Large intestine (tissue), 3 donors: Measurements from ENCODE around the gene CRAT. TPM values are rescaled to one million over a fixed set of nuclear protein-coding genes. Genes with fewer than 3 reads are reported as not detected.

ENCODE experiments used
- DNase-seq, 2 donors: peaks; one replicate each; pipeline versions ENCODE4 v3.0.0 to v3.0.0-alpha.2; 2013
- H3K27ac ChIP-seq: one replicate; pipeline ENCODE4 v1.5.1; 2013; ENCODE audit warnings: low read length
- H3K27me3 ChIP-seq: 2 replicates; pipeline ENCODE4 v1.6.1; 2013; ENCODE audit warnings: low read length; ENCODE audit not compliant: control insufficient read depth, insufficient read depth
- H3K36me3 ChIP-seq: 2 replicates; pipeline ENCODE4 v1.6.1; 2013; ENCODE audit warnings: low read length; ENCODE audit not compliant: control insufficient read depth, insufficient read depth
- H3K4me1 ChIP-seq: one replicate; pipeline ENCODE4 v1.6.1; 2013; ENCODE audit warnings: low read length; ENCODE audit not compliant: control insufficient read depth, insufficient read depth
- H3K4me3 ChIP-seq: one replicate; pipeline ENCODE4 v1.5.1; 2013; ENCODE audit warnings: low read length
- H3K9me3 ChIP-seq: one replicate; pipeline ENCODE4 v1.6.1; 2013; ENCODE audit warnings: mild to moderate bottlenecking, low read depth, low read length, moderate library complexity; ENCODE audit not compliant: control insufficient read depth
- WGBS: methylation state at CpG from one replicate; pipeline ENCODE4 v1.1.5; 2013; ENCODE audit warnings: low lambda C conversion rate; ENCODE audit not compliant: insufficient coverage; 5-methylcytosine and 5-hydroxymethylcytosine counted together
- polyA plus RNA-seq: library from polyadenylated mRNA; unstranded; fragments of 120-200 nt; gene quantifications from one replicate; pipeline ENCODE4 v1.2.1, GENCODE V29; 2013

Gene CRAT
- polyA plus RNA-seq, 1 donor, result 84.3 TPM

GRCh38 chr9:129084087-129084486, 26.5 kb downstream of the CRAT start:
- Histone ChIP-seq H3K27me3 (no peaks in the 10 kb centered on the region), H3K36me3 (peaks cover 38% of the 10 kb centered on the region), H3K27ac (no peak overlapping the region), H3K4me1 (peaks cover 25% of the 10 kb centered on the region), H3K9me3 (no peaks in the 10 kb centered on the region), H3K4me3 (no peak overlapping the region)
- no CpG with 5 or more reads among the region's 7 CpGs for WGBS
- no peak for DNase-seq

GRCh38 chr9:129081388-129081904, 29.1 kb downstream of the CRAT start:
- H3K9me3 ChIP-seq, result no peaks in the 10 kb centered on the region
- no peaks in the 10 kb centered on the region for H3K27me3 ChIP-seq
- H3K4me1 ChIP-seq, result peaks cover 44% of the 10 kb centered on the region
- WGBS, result no CpG with 5 or more reads among the region's 30 CpGs
- DNase-seq, result peak in 1 of 2 donors; percentile 73
- H3K36me3 ChIP-seq, result peaks cover 18% of the 10 kb centered on the region
- peak overlapping the region; percentile 83 for H3K4me3 ChIP-seq
- peak overlapping the region; percentile 90 for H3K27ac ChIP-seq

GRCh38 chr9:129080601-129081387, 29.8 kb downstream of the CRAT start, which contains the start of gene DOLPP1:
DOLPP1 (plus strand) TSS chr9:129081111; CDS start chr9:129081132, 21 bp downstream.
- Histone ChIP-seq H3K4me1 (peaks cover 49% of the 10 kb centered on the region), H3K4me3 (peak within 1 kb of the TSS; percentile 83), H3K27ac (peak within 1 kb of the TSS; percentile 90), H3K27me3 (no peaks in the 10 kb centered on the region), H3K36me3 (peaks cover 12% of the 10 kb centered on the region), H3K9me3 (no peaks in the 10 kb centered on the region)
- peak; percentile 99 to 100 for DNase-seq
- no CpG with 5 or more reads among the region's 70 CpGs for WGBS

- H3K36me3 ChIP-seq, result peaks cover 6% of the 10 kb centered on the region
- WGBS, result no CpG with 5 or more reads among the region's 12 CpGs
- no peak for DNase-seq
- H3K4me3 ChIP-seq, result peak overlapping the region; percentile 83
- H3K4me1 ChIP-seq, result peaks cover 54% of the 10 kb centered on the region
- H3K27me3 ChIP-seq, result no peaks in the 10 kb centered on the region
- H3K27ac ChIP-seq, result peak overlapping the region; percentile 60
- peaks cover 2% of the 10 kb centered on the region for H3K9me3 ChIP-seq
Observed at GRCh38 chr9:129080298-129080600, 30.3 kb downstream of the CRAT start.

GRCh38 chr9:129079829-129080228, 30.8 kb downstream of the CRAT start:
- peaks cover 2% of the 10 kb centered on the region for H3K36me3 ChIP-seq
- peak overlapping the region; percentile 60 for H3K27ac ChIP-seq
- no peaks in the 10 kb centered on the region for H3K27me3 ChIP-seq
- no peak for DNase-seq
- peaks cover 55% of the 10 kb centered on the region for H3K4me1 ChIP-seq
- H3K4me3 ChIP-seq, result peak overlapping the region; percentile 83
- H3K9me3 ChIP-seq, result peaks cover 2% of the 10 kb centered on the region
- whole genome bisulfite sequencing, result no CpG with 5 or more reads among the region's 13 CpGs

DNA sequence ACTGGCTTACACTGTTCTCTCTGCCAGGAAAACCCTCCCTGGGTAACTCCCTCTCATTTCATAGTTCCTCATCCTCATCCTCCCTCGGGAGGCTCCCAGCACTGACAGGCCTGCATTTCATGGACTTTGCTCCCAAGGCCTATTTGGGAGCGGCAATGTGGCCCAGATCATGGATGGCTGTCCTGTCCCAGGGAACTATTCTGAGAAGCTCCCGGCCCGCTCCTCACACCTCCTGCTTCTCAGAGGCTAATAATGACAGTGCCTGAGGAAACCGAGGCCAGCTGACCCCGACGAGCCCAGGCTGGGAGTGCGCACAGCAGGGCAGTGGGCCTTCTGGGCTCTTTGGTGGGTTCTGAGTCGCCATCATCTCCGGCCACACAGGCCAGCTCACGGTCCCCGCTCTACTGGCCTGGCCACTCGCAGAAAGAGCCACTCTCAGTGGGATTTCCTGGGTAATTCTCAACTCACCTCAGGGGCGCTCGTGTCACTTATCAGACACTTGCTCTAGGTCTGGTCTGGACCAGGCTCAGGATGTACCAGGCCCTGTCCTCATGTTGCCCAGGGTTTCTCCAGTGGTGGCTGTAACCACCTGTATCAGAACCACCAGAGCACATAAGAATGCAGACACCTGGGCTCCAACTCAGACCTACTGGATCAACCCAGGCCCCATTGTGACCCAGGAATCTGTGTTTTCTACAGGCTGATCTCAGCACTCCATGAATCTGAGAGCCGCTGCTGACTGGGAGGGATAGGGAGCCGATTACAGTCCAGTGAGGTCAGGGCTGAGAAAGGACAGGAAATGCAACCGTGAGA, 31.7 kb downstream of the CRAT start:
- Histone ChIP-seq H3K27ac (peak overlapping the region; percentile 37), H3K4me1 (peaks cover 55% of the 10 kb centered on the region), H3K36me3 (no peaks in the 10 kb centered on the region), H3K9me3 (peaks cover 2% of the 10 kb centered on the region), H3K4me3 (no peak overlapping the region), H3K27me3 (no peaks in the 10 kb centered on the region)
- DNase-seq, result peak in 1 of 2 donors; percentile 75
- WGBS, result no CpG with 5 or more reads among the region's 18 CpGs

- no peak for DNase-seq
- no peaks in the 10 kb centered on the region for H3K27me3 ChIP-seq
- no peaks in the 10 kb centered on the region for H3K36me3 ChIP-seq
- no peak overlapping the region for H3K4me3 ChIP-seq
- H3K9me3 ChIP-seq, result peaks cover 2% of the 10 kb centered on the region
- no CpG with 5 or more reads among the region's 10 CpGs for WGBS
- peaks cover 46% of the 10 kb centered on the region for H3K4me1 ChIP-seq
- H3K27ac ChIP-seq, result peak overlapping the region; percentile 77
Observed at GRCh38 chr9:129077236-129077635, 33.4 kb downstream of the CRAT start.

DNA sequence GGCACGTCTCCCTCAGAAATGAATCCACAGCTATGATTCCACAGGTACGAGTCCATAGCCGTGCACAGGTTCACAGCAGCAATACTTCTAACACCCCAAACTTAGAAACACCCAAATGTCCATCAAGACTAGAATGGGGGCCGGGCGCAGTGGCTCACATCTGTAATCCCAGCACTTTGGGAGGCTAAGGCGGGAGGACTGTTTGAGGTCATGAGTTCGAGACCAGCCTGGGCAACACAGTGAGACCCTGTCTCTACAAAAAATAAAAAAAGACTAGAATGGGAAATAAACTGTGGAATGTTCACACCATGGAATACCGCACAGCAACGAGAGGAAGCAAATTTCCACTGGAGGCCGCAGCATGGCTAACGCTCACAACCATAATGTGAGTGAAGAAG, 34.0 kb downstream of the CRAT start:
- no CpG with 5 or more reads among the region's 11 CpGs for WGBS
- no peak overlapping the region for H3K4me3 ChIP-seq
- H3K27me3 ChIP-seq, result no peaks in the 10 kb centered on the region
- no peaks in the 10 kb centered on the region for H3K36me3 ChIP-seq
- peaks cover 40% of the 10 kb centered on the region for H3K4me1 ChIP-seq
- H3K27ac ChIP-seq, result peak overlapping the region; percentile 77
- H3K9me3 ChIP-seq, result peaks cover 2% of the 10 kb centered on the region
- no peak for DNase-seq

DNA sequence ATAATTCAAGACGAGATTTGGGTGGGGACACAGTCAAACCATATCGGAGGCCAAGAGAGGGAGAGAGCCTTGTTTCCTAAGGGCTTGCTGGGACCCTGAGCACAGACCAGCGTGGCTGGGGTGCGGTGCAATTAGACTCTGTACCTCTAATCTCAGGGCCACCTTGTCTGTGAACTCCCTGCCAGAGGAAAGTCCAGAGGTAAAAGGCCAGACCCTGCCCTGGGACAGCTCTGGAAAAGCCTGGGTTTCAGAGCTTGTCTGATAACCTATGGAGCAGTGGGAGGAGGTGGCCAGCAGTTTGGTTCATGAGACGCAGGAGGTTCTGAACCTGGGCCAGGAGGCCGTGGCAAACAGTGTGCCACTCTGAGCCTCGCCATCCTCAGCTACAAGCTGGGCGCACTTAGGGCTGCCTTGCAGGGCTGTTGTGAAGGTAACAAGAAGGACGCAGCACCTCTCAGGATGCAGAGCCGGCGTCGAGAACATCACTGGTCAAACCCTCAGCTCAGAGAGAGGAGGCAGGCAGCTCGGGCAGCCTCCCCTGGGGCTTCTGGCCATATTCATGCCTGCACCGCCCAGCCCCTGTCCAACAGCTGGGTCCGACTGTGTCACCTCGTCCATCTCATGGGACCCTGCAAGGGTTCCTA, 34.5 kb downstream of the CRAT start:
- peak; percentile 82 to 91 for DNase-seq

DNA sequence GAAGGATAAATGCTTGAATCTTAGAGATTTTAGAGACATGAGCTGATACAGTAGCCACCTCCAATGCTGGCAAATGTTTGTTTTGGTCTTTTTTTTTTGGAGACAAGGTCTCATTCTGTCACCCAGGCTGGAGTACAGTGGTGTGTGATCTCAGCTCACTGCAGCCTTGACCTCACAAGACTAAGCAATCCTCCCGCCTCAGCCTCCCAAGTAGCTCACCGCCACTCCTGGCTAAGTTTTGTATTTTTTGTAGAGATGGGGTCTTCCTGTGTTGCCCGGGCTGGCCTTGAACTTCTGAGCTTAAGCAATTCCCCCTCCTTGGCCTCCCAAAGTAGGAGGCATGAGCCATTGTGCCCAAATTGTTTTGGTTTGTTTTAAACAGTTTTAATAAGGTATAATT, 36.5 kb downstream of the CRAT start:
- no peak overlapping the region for H3K27ac ChIP-seq
- H3K4me1 ChIP-seq, result peaks cover 46% of the 10 kb centered on the region
- no CpG with 5 or more reads among the region's 3 CpGs for WGBS
- no peak overlapping the region for H3K4me3 ChIP-seq
- H3K9me3 ChIP-seq, result peaks cover 2% of the 10 kb centered on the region
- H3K36me3 ChIP-seq, result peaks cover 17% of the 10 kb centered on the region
- H3K27me3 ChIP-seq, result no peaks in the 10 kb centered on the region
- DNase-seq, result no peak

More for the DNA sequence above, 34.5 kb downstream of the CRAT start:
- H3K36me3 ChIP-seq, result peaks cover 2% of the 10 kb centered on the region
- no peak overlapping the region for H3K4me3 ChIP-seq
- H3K27ac ChIP-seq, result peak overlapping the region; percentile 77
- no CpG with 5 or more reads among the region's 16 CpGs for WGBS
- H3K27me3 ChIP-seq, result no peaks in the 10 kb centered on the region
- peaks cover 38% of the 10 kb centered on the region for H3K4me1 ChIP-seq
- H3K9me3 ChIP-seq, result peaks cover 2% of the 10 kb centered on the region
